GM20000 (cell line): ENCODE results near the gene CTNNA3.

ENCODE experiments used
- DNase-seq: peaks from one replicate; pipeline ENCODE4 v3.0.0; 2012; ENCODE audit warnings: low spot score
- TF ChIP-seq, protein P1 (sequence below): IDR thresholded peaks from 2 replicates; pipeline ENCODE4 v1.5.1; 2012; ENCODE audit warnings: mild to moderate bottlenecking, control low read depth; ENCODE audit errors: extremely low read depth, missing control alignments

The CTNNA3 gene

DNA sequence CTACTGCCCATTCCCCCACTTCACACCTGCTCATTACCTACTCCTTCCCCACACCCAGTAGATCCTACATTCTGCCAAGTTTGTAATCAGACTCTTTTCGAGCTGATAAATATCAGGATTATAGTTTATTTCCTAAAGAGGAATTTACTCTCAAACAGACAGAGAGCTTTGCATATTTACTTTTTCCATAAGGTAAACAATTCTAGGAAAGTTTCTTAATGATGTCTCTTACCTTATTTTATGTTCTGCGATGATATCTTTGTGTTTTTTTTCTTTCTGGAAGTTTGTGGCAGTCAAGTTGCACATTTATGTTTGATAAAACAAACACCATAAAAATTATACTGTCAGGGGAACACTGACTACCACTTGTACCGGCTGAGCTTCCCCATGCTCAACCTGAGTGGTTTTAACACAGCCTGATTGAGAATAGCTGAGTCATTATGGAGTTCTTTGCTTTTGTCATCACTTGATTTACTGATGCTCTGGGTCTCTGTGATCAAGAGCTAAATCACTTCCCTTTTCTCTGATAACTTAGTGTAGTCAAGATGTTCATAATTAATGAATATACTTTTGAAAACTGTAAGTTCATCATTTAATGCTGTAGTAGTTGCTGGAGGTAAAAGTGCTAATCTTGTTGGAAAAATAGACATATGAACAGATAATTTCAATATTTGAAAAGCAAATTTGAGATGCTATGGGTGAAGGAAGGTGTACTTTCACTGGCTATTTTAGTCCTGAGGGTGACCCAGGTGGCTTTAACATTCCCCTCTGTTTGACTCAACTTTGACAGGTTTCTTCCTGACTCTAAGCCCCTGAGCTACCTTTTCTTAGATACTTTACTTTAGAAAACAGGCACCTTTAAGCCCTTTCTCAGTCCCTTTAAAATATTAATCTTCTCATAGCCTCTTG lies 1804.7 kb downstream of the CTNNA3 start:
- DNase-seq: peak; percentile 20

DNA sequence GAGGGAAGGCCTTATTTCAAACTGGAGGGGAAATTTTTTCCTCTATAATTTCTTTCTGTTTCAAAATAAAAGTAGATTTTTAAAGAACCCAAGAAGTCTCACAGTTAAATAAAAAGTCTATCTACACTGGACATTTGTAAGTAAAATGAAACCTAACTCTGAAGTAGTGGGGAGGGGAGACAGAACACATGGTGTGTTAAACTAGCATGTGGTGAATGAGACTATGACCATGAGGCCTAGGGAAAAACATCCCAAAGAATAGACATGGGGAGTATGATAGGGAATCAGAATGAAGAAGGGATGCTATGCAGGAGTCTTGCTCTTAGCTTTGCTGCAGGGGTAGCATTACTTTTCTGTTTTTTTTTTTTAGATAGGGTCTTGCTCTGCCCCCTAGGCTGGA lies 1831.5 kb downstream of the CTNNA3 start:
- TF ChIP-seq, protein P1, sequence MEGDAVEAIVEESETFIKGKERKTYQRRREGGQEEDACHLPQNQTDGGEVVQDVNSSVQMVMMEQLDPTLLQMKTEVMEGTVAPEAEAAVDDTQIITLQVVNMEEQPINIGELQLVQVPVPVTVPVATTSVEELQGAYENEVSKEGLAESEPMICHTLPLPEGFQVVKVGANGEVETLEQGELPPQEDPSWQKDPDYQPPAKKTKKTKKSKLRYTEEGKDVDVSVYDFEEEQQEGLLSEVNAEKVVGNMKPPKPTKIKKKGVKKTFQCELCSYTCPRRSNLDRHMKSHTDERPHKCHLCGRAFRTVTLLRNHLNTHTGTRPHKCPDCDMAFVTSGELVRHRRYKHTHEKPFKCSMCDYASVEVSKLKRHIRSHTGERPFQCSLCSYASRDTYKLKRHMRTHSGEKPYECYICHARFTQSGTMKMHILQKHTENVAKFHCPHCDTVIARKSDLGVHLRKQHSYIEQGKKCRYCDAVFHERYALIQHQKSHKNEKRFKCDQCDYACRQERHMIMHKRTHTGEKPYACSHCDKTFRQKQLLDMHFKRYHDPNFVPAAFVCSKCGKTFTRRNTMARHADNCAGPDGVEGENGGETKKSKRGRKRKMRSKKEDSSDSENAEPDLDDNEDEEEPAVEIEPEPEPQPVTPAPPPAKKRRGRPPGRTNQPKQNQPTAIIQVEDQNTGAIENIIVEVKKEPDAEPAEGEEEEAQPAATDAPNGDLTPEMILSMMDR: no peak
- no peak for DNase-seq

More for the DNA sequence above, 1804.7 kb downstream of the CTNNA3 start:
- TF ChIP-seq, protein P1: no peak

DNA sequence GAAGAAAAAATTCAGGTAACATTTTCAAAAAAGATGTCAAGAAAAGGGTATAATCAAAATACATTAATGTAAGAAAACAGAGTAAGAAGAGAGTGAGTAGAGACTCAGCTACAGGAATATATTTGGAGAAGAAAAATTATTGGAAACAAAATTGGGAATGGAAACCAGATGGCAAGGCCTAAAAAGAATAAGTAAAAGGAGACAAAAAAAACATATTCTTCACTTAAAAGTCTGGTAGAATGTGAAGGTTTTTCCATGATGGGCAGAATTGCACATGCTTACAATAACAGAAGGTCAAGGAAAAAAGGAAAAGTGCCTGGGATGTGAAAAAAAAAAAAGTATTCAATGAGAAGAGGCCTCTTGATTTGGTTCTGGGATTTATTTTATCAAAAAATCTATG lies 1832.0 kb downstream of the CTNNA3 start:
- TF ChIP-seq, protein P1: no peak
- DNase-seq: no peak
